Stimulated activated CD8-positive, alpha-beta memory T cell treated with anti-CD3 and anti-CD28 coated beads, Interleukin-7, amount 100 ng/mL, for 4 hours (primary cell): ENCODE results near the gene IFIT5.
"Not testable (repeated sequence)": the region's sequence is repeated elsewhere in the genome, so short reads cannot be mapped to it uniquely, and the experiment has no call there.

Source experiments
- DNase-seq, 2 donors: peaks; one replicate each; pipeline ENCODE4 v3.0.0-alpha.2; 2020; ENCODE audit warnings: low read depth in 2 of 2

IFIT5 gene

GRCh38 chr10:89431977-89432376 lies 17.6 kb downstream of the IFIT5 start:
- DNase-seq: no peak

- DNase-seq: no peak
These were observed 24.2 kb downstream of the IFIT5 start for GRCh38 chr10:89438525-89438924.

DNA sequence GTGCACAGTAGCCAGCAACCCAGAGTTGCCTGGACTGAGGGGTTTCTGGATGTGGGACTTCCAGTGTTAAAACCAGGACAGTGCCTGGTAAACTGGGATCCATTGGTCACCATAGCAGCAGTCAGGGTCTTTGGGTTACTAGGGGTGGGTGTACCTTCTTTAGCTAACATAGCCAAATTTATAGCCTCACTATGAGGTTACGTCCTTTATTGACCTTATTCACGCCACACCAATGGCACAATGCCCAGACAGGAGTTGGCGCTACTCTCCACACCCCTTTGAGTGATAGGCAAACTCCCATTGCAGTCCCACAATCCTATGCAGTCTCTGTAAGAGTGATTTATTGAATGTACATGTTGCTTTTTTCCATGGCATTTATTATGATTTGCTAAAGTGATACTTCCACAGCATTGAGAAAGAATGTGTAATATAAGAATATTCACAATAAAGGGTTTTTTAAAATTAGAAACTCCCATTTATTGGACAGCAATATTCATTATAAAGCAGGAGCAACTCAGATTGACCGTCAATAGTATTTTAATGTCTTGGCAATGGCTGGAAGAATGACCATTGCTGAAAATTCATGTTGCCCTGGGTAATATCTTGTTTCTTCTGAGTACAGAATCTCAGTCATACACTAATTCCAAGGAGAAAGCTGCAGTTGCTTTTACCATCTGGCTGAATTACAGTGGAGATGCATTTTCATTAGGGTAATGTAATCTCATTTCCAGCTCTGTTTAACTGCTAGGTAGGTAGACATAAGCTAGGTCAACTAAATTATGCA lies 26.1 kb downstream of the IFIT5 start:
- no peak for DNase-seq

DNA sequence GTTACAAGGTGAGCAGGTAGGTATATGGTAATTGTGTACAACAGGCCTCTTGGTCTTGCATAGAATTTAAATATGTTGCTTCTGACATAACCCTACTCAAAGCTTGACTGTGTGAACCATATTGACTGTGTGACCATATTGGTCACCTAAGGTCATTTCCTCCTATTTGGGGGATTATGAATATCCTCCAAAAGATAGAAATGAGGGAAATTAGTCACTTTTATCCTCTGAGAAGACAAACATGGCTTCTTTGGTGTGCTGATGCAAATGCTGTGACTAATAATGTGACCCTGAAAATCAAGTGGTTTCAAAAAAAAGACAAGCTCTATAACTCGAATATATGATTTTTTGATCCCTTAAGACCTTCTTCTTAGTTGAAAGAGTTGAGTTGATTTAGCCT lies 27.9 kb downstream of the IFIT5 start:
- DNase-seq: no peak

GRCh38 chr10:89444819-89445218 lies 30.5 kb downstream of the IFIT5 start:
- DNase-seq: not testable (repeated sequence)

GRCh38 chr10:89450901-89451300 lies 36.5 kb downstream of the IFIT5 start:
- DNase-seq: no peak

GRCh38 chr10:89452193-89452592 lies 37.8 kb downstream of the IFIT5 start:
- no peak for DNase-seq

DNA sequence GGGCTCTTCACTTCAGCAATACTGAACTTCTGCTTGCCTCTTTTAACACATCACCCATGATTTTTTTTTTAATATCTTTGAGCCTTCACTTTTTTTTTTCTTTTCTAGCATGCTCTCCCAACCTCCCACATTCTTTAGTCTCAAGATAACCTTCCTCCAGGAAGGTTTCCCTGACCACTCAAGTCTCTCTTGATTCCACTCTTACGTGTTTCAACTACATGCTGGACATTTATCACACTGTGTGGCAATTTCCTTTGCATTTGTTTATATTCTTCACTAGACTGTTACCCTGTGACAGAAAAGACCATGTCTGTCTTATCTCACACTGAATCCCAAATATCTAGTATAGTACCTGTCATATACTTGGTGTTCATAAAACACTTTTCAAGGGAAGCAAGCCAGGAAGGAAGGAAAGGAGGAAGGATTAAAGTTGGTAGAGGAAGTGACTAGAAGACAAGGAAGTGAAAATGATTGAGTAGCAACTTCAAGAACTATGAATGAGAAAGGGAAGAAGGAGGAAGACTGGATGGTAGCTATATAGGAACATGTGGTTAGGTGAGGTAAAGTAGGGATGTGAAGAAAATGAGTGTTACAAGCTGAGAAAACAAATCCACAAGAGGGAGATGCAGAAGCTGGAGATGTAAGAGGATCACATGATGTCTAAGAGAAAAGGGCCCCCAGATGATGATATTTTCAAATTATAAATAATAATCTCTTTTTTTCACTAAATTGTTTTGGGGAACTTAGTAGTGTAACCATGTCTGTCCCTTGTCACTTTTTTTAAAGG lies 40.4 kb downstream of the IFIT5 start:
- DNase-seq: no peak

GRCh38 chr10:89458291-89458690 lies 43.9 kb downstream of the IFIT5 start:
- DNase-seq: no peak

- no peak for DNase-seq
These were observed 44.4 kb downstream of the IFIT5 start for GRCh38 chr10:89458784-89459183.

GRCh38 chr10:89463846-89464537 lies 49.6 kb downstream of the IFIT5 start:
- no peak for DNase-seq

DNA sequence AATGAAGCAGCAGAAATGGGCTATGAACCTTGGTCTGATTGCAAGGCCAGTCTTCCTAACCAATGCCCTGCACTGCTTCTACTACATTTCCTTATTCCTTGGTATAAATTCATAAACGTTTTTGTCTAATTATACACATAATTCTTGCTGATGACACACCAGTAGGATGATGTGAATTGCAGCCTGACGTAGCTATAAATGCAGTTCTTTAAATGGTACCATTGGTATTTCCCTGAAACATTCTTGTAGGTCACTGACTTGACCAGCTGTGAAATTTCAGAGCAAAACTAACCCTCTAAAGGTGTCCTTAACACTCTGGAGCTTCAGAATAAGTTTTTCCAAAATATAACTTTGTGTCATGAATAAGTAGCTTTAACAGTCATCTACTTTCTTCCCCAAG lies 50.8 kb downstream of the IFIT5 start:
- no peak for DNase-seq

- no peak for DNase-seq
These were observed 52.2 kb downstream of the IFIT5 start for GRCh38 chr10:89466599-89467035.

- no peak for DNase-seq
These were observed 54.0 kb downstream of the IFIT5 start for GRCh38 chr10:89468191-89468965.

DNA sequence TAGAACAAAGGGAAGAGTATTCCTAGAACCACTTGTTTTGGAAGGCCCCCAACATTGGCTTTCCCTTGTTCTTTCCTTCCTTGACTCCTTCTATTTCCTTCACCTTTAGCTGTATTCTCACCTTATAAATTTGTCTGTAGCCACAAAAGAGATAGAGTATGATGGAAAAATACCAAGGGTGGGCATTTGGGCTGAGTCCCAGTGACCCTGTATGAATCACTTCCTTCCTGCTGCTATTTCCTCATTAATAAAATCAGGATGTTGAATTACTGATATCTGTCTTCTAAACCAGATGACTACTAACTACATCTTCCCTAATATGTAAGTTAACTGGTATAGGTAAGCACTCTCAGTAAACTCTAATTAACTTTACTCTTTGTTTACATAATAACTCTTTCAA lies 55.1 kb downstream of the IFIT5 start:
- no peak for DNase-seq
